Measurements from ENCODE around the gene TTLL8. TPM values are rescaled to one million over a fixed set of nuclear protein-coding genes. Genes with fewer than 3 reads are reported as not detected.

The TTLL8 gene
- total RNA-seq, 2 experiments from 2014 or later, result 0.06 to 0.72 TPM

DNA sequence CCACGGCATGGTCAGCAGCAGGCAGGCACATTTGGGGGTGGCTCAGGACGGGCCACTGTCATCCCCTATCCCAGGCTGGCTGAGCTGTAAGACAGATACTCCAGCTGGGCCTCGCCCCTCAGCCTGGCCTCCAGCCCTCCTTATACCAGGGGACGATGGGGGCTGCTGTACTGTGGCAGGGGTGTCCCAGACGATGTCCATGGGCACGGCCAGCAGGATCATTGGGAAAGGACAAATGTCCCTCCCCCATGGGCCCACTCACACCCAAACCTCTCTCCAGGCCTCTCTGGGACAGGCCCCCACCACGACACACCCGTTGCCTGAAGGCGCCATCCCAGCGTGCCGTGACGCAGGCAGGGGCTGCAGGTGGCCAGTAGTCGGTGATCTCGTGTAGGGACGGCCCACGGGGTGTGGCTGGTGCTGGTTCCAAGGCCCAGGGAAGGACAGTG lies 44.0 kb downstream of the TTLL8 start:
- no TSS peak for BruUV-seq (replicated peaks)
- no peak for DNase-seq (ENCODE audit: low spot score)

DNA sequence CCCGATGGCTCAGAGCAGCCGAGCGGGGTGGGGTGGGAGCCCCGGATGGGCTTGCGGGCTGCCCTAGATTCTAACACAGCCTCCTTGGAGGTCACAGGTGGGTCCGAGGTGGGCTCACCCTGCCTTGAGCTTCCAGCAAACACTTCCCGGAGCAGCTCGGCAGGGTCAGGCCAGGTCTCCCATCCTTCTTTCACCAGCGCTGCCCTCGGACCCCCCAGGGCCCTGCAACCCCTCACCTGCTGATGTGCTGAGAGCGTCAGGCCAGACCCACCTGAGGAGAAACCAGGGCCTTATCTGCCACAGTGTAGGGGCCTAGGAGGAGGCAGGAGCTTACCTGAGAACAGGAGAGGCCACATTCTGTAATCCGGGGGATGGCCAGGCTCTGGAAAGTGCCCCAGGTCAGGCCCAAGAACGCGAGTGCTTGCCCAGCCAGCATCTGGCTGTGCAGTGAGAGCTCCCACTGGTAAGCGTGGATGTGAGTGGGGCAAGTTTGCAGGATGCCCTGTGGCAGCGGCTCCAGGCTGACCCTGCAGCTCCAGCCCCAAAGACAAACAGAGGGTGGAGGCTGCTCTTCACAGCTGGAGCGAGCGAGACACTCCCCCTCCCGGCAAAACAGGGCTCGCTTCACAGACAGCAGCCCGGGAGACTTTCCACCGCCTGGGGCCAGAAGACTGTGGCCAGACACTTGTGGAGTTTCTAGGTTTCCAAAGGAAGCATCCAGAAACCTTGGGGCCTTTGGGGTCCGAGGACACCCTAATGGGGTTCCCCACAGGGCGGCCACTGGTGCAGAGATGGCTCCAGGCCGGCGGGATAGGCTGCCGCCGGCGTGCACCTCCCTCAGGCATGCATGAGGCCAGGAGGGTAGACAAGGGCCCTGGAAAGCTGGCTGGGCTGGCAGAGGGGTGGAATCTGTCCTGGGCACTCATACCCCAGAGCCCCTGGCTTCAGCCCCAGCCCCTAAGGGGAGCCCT lies 45.6 kb downstream of the TTLL8 start, which contains the start of gene IL17REL:
TSS of gene IL17REL (minus strand) at position 555 of the 971 bp plus-strand sequence. CDS start at position 436, 119 bp downstream.
- Histone ChIP-seq H3K9me3 (ENCODE audit: low read length) (no peaks in the 10 kb centered on the region), H4K20me1 (ENCODE audit: insufficient read depth, low read length) (no peaks in the 10 kb centered on the region), H3K4me2 (ENCODE audit: low read length) (no peak within 1 kb of the TSS), H3K36me3 (ENCODE audit: insufficient read depth, low read length) (no peaks in the 10 kb centered on the region), H3K79me2 (ENCODE audit: insufficient read depth, low read depth, low read length) (no peaks in the 10 kb centered on the region), H2AFZ (ENCODE audit: low read length) (no peak within 1 kb of the TSS), H3K27ac (ENCODE audit: low read depth, low read length, poor library complexity, severe bottlenecking) (no peak within 1 kb of the TSS), H3K4me1 (ENCODE audit: insufficient read depth, low read length, poor library complexity, severe bottlenecking) (peaks cover 7% of the 10 kb centered on the region), H3K4me3 (ENCODE audit: low read depth, low read length, poor library complexity, severe bottlenecking) (no peak within 1 kb of the TSS), H3K9me2 (ENCODE audit: insufficient read depth, low read length) (no peaks in the 10 kb centered on the region)
- CTCF ChIA-PET (ENCODE audit: unreplicated experiment), result no interaction called here
- DNase-seq (ENCODE audit: low spot score), result no peak
- TF ChIP-seq EZH2phosphoT487 (IDR thresholded peaks at IDR 0.05; ENCODE audit: borderline replicate concordance, low read depth, low read length), result no peak
- TF ChIP-seq, protein P1, sequence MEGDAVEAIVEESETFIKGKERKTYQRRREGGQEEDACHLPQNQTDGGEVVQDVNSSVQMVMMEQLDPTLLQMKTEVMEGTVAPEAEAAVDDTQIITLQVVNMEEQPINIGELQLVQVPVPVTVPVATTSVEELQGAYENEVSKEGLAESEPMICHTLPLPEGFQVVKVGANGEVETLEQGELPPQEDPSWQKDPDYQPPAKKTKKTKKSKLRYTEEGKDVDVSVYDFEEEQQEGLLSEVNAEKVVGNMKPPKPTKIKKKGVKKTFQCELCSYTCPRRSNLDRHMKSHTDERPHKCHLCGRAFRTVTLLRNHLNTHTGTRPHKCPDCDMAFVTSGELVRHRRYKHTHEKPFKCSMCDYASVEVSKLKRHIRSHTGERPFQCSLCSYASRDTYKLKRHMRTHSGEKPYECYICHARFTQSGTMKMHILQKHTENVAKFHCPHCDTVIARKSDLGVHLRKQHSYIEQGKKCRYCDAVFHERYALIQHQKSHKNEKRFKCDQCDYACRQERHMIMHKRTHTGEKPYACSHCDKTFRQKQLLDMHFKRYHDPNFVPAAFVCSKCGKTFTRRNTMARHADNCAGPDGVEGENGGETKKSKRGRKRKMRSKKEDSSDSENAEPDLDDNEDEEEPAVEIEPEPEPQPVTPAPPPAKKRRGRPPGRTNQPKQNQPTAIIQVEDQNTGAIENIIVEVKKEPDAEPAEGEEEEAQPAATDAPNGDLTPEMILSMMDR (conservative IDR thresholded peaks at IDR 0.05; ENCODE audit: low read length), result no peak
- POLR2A ChIA-PET, result no interaction called here
- intact Hi-C loops (cut with micrococcal nuclease; ENCODE audit: unreplicated experiment), result no loop called here
- no TSS peak for BruUV-seq (replicated peaks)

More for the DNA sequence above, 44.0 kb downstream of the TTLL8 start:
- Histone ChIP-seq H3K36me3 (ENCODE audit: insufficient read depth, low read length) (no peaks in the 10 kb centered on the region), H3K9me2 (ENCODE audit: insufficient read depth, low read length) (no peaks in the 10 kb centered on the region), H3K27ac (ENCODE audit: low read depth, low read length, poor library complexity, severe bottlenecking) (no peak overlapping the region), H3K79me2 (ENCODE audit: insufficient read depth, low read depth, low read length) (no peaks in the 10 kb centered on the region), H2AFZ (ENCODE audit: low read length) (no peak overlapping the region), H3K4me1 (ENCODE audit: insufficient read depth, low read length, poor library complexity, severe bottlenecking) (peaks cover 7% of the 10 kb centered on the region), H4K20me1 (ENCODE audit: insufficient read depth, low read length) (no peaks in the 10 kb centered on the region), H3K4me2 (ENCODE audit: low read length) (no peak overlapping the region), H3K9me3 (ENCODE audit: low read length) (no peaks in the 10 kb centered on the region), H3K4me3 (ENCODE audit: low read depth, low read length, poor library complexity, severe bottlenecking) (no peak overlapping the region)
- intact Hi-C loops (cut with micrococcal nuclease; ENCODE audit: unreplicated experiment), result no loop called here
- ChIA-PET POLR2A (no interaction called here), CTCF (ENCODE audit: unreplicated experiment) (no interaction called here)
- no peak for TF ChIP-seq EZH2phosphoT487 (IDR thresholded peaks at IDR 0.05; ENCODE audit: borderline replicate concordance, low read depth, low read length)
- TF ChIP-seq, protein P1 (conservative IDR thresholded peaks at IDR 0.05; ENCODE audit: low read length), result no peak
